IMR-90 (cell line): Measurements from ENCODE around the gene MAML2. TPM values are rescaled to one million over a fixed set of nuclear protein-coding genes. Genes with fewer than 3 reads are reported as not detected.

Experiments used
- ATAC-seq: fragments of 200-7000 bp; cut with Tn5 transposase; 2 replicates; pipeline ENCODE4 v1.9.1; 2020; ENCODE audit warnings: low read depth, mild to moderate bottlenecking, moderate library complexity
- BruUV-seq: library from RNA; stranded (reverse); fragments of 400-500 nt; replicated peaks from 2 replicates; lab custom pipeline; 2021; lab: Mats Ljungman, UMichigan
- CTCF ChIA-PET: fragments of 300-600 bp; formaldehyde crosslinking; extraction: SDS; loops from one replicate; lab custom pipeline; 2021; ENCODE audit warnings: antibody characterized with exemption; lab: Yijun Ruan, JAX
- POLR2A ChIA-PET: fragments of 300-600 bp; sonication (Branson Sonifier 250); formaldehyde crosslinking; loops from one replicate; lab custom pipeline; 2022; ENCODE audit warnings: antibody characterized with exemption; ENCODE audit not compliant: unreplicated experiment; lab: Charles Lee
- DNase-seq: peaks from one replicate; pipeline ENCODE4 v3.0.0; 2013
- H2AFZ ChIP-seq: replicated peaks from 2 replicates; pipeline ENCODE3; 2013; ENCODE audit warnings: low read length, mild to moderate bottlenecking; ENCODE audit not compliant: poor library complexity
- H2AK5ac ChIP-seq: 2 replicates; pipeline ENCODE4 v1.6.1; 2013; ENCODE audit warnings: low read depth, low read length, inconsistent platforms
- H2AK9ac ChIP-seq: replicated peaks from 2 replicates; pipeline ENCODE3; 2013; ENCODE audit warnings: mild to moderate bottlenecking, low read depth, low read length, moderate library complexity; ENCODE audit not compliant: poor library complexity
- H2BK120ac ChIP-seq: 2 replicates; pipeline ENCODE4 v1.6.1; 2013; ENCODE audit warnings: low read depth, low read length, inconsistent platforms
- H2BK15ac ChIP-seq: 3 replicates; pipeline ENCODE4 v1.6.1; 2013; ENCODE audit warnings: low read depth, low read length, inconsistent platforms
- H2BK20ac ChIP-seq: 2 replicates; pipeline ENCODE4 v1.6.1; 2013; ENCODE audit warnings: low read depth, mild to moderate bottlenecking, inconsistent platforms, low read length, moderate library complexity
- H2BK5ac ChIP-seq: 2 replicates; pipeline ENCODE4 v1.6.1; 2013; ENCODE audit warnings: mild to moderate bottlenecking, low read depth, low read length, inconsistent platforms; ENCODE audit not compliant: poor library complexity, severe bottlenecking
- H3K14ac ChIP-seq: replicated peaks from 2 replicates; pipeline ENCODE4 v1.6.1; 2013; ENCODE audit warnings: low read depth, low read length, inconsistent platforms
- H3K18ac ChIP-seq: 2 replicates; pipeline ENCODE4 v1.6.1; 2013; ENCODE audit warnings: low read depth, low read length, control low read depth
- H3K23ac ChIP-seq: 2 replicates; pipeline ENCODE4 v1.6.1; 2013; ENCODE audit warnings: low read depth, low read length, inconsistent platforms
- H3K27ac ChIP-seq: 2 replicates; pipeline ENCODE4 v1.5.1; 2013; ENCODE audit warnings: mild to moderate bottlenecking, control low read depth, low read length; ENCODE audit not compliant: insufficient read depth
- H3K27me3 ChIP-seq: 2 replicates; pipeline ENCODE4 v1.6.1; 2013; ENCODE audit warnings: low read length; ENCODE audit not compliant: control insufficient read depth, insufficient read depth
- H3K36me3 ChIP-seq: 2 replicates; pipeline ENCODE4 v1.6.1; 2013; ENCODE audit warnings: low read length, mixed read lengths; ENCODE audit not compliant: control insufficient read depth, insufficient read depth
- H3K4ac ChIP-seq: 2 replicates; pipeline ENCODE4 v1.6.1; 2013; ENCODE audit warnings: low read depth, low read length, inconsistent platforms
- H3K4me1 ChIP-seq: 2 replicates; pipeline ENCODE4 v1.6.1; 2013; ENCODE audit warnings: low read length, mixed read lengths; ENCODE audit not compliant: control insufficient read depth, insufficient read depth
- H3K4me2 ChIP-seq: 2 replicates; pipeline ENCODE4 v1.6.1; 2013; ENCODE audit warnings: low read depth, mild to moderate bottlenecking, control low read depth, low read length, moderate library complexity
- H3K4me3 ChIP-seq: 2 replicates; pipeline ENCODE4 v1.5.1; 2013; ENCODE audit warnings: low read depth, mild to moderate bottlenecking, control low read depth, low read length, moderate library complexity; ENCODE audit not compliant: insufficient read depth
- H3K56ac ChIP-seq: 2 replicates; pipeline ENCODE4 v1.6.1; 2013; ENCODE audit warnings: low read length, inconsistent platforms; ENCODE audit not compliant: insufficient read depth; ENCODE audit errors: extremely low read depth
- H3K79me1 ChIP-seq, 2 experiments: 2 replicates each; pipeline ENCODE4 v1.6.1; 2013; ENCODE audit warnings: low read length in 2 of 2, inconsistent platforms in 1 of 2, low read depth in 1 of 2
- H3K9ac ChIP-seq: 2 replicates; pipeline ENCODE4 v1.6.1; 2013; ENCODE audit warnings: low read depth, low read length, control low read depth
- H3K9me1 ChIP-seq: 2 replicates; pipeline ENCODE4 v1.6.1; 2013; ENCODE audit warnings: low read length, inconsistent platforms; ENCODE audit not compliant: insufficient read depth
- H3K9me3 ChIP-seq: 2 replicates; pipeline ENCODE4 v1.6.1; 2013; ENCODE audit warnings: low read length; ENCODE audit not compliant: control insufficient read depth, insufficient read depth
- H4K20me1 ChIP-seq: 2 replicates; pipeline ENCODE4 v1.6.1; 2013; ENCODE audit warnings: low read length, inconsistent platforms; ENCODE audit not compliant: insufficient read depth
- H4K5ac ChIP-seq: 2 replicates; pipeline ENCODE4 v1.6.1; 2013; ENCODE audit warnings: mild to moderate bottlenecking, low read depth, low read length, control low read depth
- H4K8ac ChIP-seq, 2 experiments: 2 replicates each; pipeline ENCODE4 v1.6.1; 2013; ENCODE audit warnings: low read depth in 2 of 2, low read length in 2 of 2, control low read depth in 1 of 2, inconsistent platforms in 1 of 2
- H4K91ac ChIP-seq: 2 replicates; pipeline ENCODE4 v1.6.1; 2013; ENCODE audit warnings: low read depth, low read length, inconsistent platforms; ENCODE audit not compliant: insufficient read depth
- CEBPB ChIP-seq: IDR thresholded peaks from 2 replicates; pipeline ENCODE4 v1.6.1; 2012; ENCODE audit warnings: low read depth, low read length, improper control_type of control experiment
- WGBS, 2 experiments: methylation state at CpG; one replicate each; pipeline versions ENCODE4 v1.1.5 to v1.1.7; 2013; ENCODE audit warnings: missing lambda C conversion rate in 2 of 2; ENCODE audit not compliant: insufficient read length in 1 of 2; ENCODE audit errors: extremely low coverage in 2 of 2; 5-methylcytosine and 5-hydroxymethylcytosine counted together
- dilution Hi-C: fragments of 300-500 bp; cut with HindIII; formaldehyde crosslinking; loops from one replicate; pipeline ENCODE4 v1.14.3; 2018; ENCODE audit warnings: low sequenced_read_pairs; ENCODE audit not compliant: unreplicated experiment
- in situ Hi-C: fragments of 300-500 bp; cut with MboI; formaldehyde crosslinking; loops from 3 replicates; pipeline ENCODE4 v1.14.3; 2019; ENCODE audit warnings: low sequenced_read_pairs, inconsistent platforms, mixed read lengths
- intact Hi-C: fragments of 100-400 bp; cut with micrococcal nuclease; formaldehyde crosslinking; loops from 2 replicates; pipeline ENCODE4 v1.10.0; 2022
- polyA plus RNA-seq, 3 experiments: library from polyadenylated mRNA; depleted of rRNA; stranded (reverse); fragments of >200 nt; gene quantifications; 2 replicates each; pipeline ENCODE4 v1.2.3, GENCODE V29; 2012; ENCODE audit warnings: low replicate concordance in 1 of 3
- total RNA-seq: library from RNA; depleted of rRNA; stranded (reverse); fragments of >200 nt; gene quantifications from 2 replicates; pipeline ENCODE4 v1.2.3, GENCODE V29; 2012
- TF ChIP-seq, protein P1 (sequence below): fragments of 150-350 bp; IDR thresholded peaks from 2 replicates; pipeline ENCODE4 v1.6.1; 2017; ENCODE audit warnings: mild to moderate bottlenecking, antibody characterized with exemption, low read length, low read depth

MAML2 gene
- total and polyA plus RNA-seq, 2 of the 4 experiments (the other 2 are of a cell fraction), result 15.0 to 19.5 TPM

DNA sequence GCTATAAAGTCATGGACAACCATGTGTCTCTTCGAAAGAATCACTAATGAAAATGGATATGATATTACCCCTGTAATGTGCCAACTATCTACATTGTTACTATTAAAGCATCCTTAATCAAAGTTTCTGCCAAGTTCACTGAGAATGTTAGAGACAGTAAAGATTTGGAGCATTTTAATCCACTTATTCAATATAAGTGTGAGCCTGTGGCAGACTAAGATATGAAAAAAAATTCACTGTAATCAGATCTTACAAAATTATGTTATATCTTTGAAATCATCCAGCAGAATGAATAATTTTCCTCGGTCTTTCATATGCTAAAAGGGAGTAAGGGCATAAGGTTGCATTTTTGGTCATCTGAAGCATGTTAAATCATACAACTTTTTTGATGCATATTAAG, 49.9 kb downstream of the MAML2 start:
- Histone ChIP-seq H3K14ac (no peak overlapping the region), H2BK120ac (no peak overlapping the region), H4K20me1 (peaks cover 9% of the 10 kb centered on the region; the same call in 1 of the 2 replicates), H4K91ac (no peak overlapping the region), H3K4me1 (peaks cover 1% of the 10 kb centered on the region; the same call in 1 of the 2 replicates), H3K36me3 (peaks cover 2% of the 10 kb centered on the region), H2AFZ (no peak overlapping the region), H3K4me2 (no peak overlapping the region), H3K4me3 (no peak overlapping the region), H3K18ac (no peak overlapping the region), H2BK5ac (no peak overlapping the region), H4K8ac (no peak overlapping the region), H2AK9ac (no peak overlapping the region), H3K23ac (no peak overlapping the region), H3K9me3 (no peaks in the 10 kb centered on the region), H3K9ac (no peak overlapping the region), H3K27me3 (no peaks in the 10 kb centered on the region), H3K56ac (no peak overlapping the region), H4K5ac (no peak overlapping the region), H3K79me1 (peaks cover 24 to 50% of the 10 kb centered on the region in 2 experiments), H2BK15ac (no peak overlapping the region), H2AK5ac (no peak overlapping the region), H3K9me1 (peaks cover 2% of the 10 kb centered on the region), H2BK20ac (no peak overlapping the region), H3K4ac (no peak overlapping the region), H3K27ac (no peak overlapping the region)
- ChIA-PET POLR2A (no interaction called here), CTCF (no interaction called here)
- dilution Hi-C loops (no loop called here), intact Hi-C loops (no loop called here), in situ Hi-C loops (no loop called here)
- TF ChIP-seq, protein P1, sequence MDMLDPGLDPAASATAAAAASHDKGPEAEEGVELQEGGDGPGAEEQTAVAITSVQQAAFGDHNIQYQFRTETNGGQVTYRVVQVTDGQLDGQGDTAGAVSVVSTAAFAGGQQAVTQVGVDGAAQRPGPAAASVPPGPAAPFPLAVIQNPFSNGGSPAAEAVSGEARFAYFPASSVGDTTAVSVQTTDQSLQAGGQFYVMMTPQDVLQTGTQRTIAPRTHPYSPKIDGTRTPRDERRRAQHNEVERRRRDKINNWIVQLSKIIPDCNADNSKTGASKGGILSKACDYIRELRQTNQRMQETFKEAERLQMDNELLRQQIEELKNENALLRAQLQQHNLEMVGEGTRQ, result no peak
- TF ChIP-seq CEBPB, result no peak
- no CpG with 5 or more reads among the region's 2 CpGs for WGBS, 2 experiments
- DNase-seq, result no peak
- ATAC-seq, result no peak
- no TSS peak for BruUV-seq
